ENCODE data around the gene PCDHGA7. TPM values are rescaled to one million over a fixed set of nuclear protein-coding genes. Genes with fewer than 3 reads are reported as not detected.
"Not testable (repeated sequence)": the region's sequence is repeated elsewhere in the genome, so short reads cannot be mapped to it uniquely, and the experiment has no call there.

PCDHGA7 gene
- total RNA-seq, 1 donor from 2014 or later: 0.59 TPM

DNA sequence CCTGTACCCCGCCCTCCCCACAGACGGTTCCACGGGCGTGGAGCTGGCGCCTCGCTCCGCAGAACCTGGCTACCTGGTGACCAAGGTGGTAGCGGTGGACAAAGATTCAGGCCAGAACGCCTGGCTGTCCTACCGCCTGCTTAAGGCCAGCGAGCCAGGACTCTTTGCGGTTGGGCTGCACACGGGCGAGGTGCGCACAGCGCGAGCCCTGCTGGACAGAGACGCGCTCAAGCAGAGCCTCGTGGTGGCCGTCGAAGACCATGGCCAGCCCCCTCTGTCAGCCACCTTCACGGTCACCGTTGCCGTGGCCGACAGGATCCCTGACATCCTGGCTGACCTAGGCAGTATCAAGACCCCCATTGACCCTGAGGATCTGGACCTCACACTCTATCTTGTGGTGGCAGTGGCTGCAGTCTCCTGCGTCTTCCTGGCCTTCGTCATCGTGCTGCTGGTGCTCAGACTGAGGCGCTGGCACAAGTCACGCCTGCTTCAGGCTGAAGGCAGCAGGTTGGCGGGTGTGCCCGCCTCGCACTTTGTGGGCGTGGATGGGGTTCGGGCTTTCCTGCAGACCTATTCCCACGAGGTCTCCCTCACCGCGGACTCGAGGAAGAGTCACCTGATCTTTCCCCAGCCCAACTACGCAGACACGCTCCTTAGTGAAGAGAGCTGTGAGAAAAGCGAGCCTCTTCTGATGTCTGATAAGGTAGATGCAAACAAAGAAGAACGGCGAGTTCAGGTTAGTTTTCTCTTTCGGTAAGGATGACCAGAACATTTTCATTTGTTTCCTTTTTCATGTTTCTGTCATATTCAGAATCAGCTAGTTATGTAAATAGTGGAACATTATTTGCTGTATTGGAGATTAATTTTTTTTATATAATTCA lies 16.3 kb upstream of the PCDHGA7 start:
- DNase-seq (ENCODE audit: low read depth, low spot score): no peak

DNA sequence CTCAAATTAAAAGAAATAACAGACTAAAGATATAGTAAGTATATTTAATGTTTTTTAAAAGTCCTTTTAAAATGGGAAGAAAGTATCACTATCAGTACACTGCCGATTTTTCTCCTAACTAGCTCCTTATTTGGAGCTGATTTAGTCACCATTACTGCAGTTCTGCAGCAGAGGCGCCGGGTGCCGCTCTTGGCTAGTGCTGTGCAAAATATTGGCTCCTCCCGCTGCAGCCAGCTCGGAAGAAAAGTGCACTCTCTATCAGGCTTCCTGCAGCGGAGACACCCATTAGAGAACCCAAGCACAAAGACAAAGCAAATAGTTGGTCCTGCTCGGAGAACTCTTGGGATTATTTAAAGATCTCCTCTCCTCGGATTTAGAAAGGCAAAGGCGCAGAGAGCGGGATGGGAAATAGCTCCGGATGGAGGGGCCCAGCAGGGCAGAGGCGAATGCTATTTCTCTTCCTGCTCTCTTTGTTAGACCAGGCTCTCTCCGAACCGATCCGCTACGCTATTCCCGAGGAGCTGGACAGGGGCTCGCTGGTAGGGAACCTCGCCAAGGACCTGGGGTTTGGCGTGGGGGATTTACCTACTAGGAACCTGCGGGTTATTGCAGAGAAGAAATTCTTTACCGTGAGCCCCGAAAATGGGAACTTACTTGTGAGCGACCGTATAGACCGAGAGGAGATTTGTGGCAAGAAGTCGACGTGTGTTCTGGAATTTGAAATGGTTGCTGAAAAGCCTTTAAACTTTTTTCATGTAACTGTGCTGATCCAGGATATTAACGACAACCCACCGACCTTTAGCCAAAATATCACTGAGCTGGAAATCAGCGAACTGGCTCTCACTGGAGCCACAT lies 12.3 kb upstream of the PCDHGA7 start, which contains the start of gene PCDHGB3:
Gene PCDHGB3, plus strand, starts transcription at position 249 of the 855 bp plus-strand sequence. Its CDS starts 153 bp downstream, at position 402.
- DNase-seq (ENCODE audit: low read depth, low spot score): no peak

DNA sequence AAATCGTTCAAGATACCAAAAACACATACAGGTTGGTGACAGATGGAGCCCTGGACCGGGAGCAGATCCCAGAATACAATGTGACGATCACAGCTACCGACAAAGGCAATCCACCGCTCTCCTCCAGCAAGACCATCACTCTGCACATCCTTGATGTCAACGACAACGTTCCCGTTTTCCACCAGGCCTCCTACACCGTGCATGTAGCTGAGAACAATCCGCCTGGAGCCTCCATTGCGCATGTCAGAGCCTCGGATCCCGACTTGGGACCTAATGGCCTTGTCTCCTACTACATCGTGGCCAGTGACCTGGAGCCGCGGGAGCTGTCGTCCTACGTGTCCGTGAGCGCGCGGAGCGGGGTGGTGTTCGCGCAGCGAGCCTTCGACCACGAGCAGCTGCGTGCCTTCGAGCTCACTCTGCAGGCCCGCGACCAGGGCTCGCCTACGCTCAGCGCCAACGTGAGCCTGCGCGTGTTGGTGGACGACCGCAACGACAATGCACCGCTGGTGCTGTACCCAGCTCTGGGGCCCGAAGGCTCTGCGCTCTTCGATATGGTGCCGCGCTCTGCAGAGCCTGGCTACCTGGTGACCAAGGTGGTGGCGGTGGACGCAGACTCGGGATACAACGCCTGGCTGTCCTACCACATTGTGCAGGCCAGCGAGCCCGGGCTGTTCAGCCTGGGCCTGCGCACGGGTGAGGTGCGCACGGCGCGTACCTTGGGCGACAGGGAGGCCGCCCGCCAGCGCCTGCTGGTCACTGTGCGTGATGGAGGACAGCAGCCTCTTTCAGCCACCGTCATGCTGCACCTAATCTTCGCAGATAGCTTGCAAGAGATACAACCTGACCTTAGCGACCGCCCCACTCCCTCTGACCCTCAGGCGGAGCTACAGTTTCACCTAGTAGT lies 10.7 kb upstream of the PCDHGA7 start:
- DNase-seq (ENCODE audit: low read depth, low spot score): no peak

DNA sequence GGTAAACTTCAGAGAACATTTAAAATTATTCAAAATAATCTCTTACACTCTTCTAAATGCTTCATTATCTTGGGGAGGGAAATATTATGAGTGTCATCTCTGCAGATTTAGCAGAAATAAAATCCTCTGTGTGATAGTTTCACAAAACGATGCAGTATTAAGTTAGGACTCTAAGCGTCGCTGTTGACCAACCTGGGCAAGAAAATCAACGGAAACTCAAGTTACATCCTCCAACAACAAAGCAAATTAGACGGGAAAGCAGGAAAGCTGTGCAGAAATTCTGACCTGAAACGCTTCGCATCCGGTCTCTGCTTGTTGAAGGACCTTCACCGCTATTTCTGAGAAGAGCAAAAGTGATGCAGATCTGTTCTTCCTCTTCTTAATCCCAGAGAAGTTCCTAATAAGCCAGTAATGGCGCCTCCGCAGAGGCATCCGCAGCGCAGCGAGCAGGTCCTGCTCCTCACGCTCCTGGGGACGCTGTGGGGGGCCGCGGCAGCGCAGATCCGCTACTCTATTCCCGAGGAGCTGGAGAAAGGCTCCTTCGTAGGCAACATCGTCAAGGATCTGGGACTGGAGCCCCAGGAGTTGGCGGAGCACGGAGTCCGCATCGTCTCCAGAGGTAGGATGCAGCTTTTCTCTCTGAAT lies 8.7 kb upstream of the PCDHGA7 start, which contains the start of gene PCDHGA6:
Gene PCDHGA6, plus strand, starts transcription at position 219 of the 645 bp plus-strand sequence. Its CDS starts 193 bp downstream, at position 412.
- no peak for DNase-seq (ENCODE audit: low read depth, low spot score)

DNA sequence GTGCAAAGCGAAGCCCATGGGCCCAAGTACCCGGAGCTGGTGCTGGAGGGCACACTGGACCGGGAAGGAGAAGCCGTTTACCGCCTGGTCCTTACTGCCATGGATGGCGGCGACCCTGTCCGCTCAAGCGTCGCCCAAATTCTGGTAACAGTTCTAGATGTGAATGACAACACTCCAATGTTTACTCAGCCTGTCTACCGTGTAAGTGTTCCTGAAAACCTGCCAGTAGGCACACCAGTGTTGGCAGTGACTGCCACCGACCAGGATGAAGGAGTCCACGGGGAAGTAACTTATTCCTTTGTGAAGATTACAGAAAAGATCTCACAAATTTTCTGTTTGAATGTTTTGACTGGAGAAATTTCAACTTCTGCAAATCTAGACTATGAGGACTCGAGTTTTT lies 7.9 kb upstream of the PCDHGA7 start:
- no peak for DNase-seq (ENCODE audit: low read depth, low spot score)

DNA sequence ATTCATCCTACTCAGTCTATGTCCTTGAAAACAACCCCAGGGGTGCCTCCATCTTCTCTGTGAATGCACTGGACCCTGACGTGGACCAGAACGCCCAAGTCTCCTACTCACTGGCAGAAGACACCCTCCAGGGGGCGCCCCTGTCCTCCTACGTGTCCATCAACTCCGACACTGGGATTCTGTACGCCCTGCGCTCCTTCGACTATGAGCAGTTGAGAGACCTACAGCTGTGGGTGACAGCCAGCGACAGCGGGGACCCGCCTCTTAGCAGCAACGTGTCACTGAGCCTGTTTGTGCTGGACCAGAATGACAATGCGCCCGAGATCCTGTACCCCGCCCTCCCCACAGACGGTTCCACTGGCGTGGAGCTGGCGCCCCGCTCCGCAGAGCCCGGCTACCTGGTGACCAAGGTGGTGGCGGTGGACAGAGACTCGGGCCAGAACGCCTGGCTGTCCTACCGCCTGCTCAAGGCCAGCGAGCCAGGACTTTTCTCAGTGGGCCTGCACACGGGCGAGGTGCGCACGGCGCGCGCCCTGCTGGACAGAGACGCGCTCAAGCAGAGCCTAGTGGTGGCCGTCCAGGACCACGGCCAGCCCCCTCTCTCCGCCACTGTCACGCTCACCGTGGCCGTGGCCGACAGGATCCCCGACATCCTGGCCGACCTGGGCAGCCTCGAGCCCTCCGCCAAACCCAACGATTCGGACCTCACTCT lies 6.9 kb upstream of the PCDHGA7 start:
- DNase-seq (ENCODE audit: low read depth, low spot score): not testable (repeated sequence)

DNA sequence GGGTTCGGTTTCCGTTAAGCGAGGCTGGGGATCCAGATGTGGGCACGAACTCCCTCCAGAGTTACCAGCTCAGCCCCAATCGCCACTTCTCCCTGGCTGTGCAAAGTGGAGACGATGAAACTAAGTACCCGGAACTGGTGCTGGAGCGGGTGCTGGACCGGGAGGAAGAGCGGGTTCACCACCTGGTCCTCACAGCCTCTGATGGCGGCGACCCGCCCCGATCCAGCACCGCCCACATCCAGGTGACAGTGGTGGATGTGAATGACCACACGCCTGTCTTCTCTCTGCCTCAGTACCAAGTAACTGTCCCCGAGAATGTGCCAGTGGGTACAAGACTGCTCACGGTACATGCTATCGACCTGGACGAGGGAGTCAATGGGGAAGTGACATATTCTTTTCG lies 803 bp downstream of the PCDHGA7 start:
- DNase-seq (ENCODE audit: low read depth, low spot score): no peak

DNA sequence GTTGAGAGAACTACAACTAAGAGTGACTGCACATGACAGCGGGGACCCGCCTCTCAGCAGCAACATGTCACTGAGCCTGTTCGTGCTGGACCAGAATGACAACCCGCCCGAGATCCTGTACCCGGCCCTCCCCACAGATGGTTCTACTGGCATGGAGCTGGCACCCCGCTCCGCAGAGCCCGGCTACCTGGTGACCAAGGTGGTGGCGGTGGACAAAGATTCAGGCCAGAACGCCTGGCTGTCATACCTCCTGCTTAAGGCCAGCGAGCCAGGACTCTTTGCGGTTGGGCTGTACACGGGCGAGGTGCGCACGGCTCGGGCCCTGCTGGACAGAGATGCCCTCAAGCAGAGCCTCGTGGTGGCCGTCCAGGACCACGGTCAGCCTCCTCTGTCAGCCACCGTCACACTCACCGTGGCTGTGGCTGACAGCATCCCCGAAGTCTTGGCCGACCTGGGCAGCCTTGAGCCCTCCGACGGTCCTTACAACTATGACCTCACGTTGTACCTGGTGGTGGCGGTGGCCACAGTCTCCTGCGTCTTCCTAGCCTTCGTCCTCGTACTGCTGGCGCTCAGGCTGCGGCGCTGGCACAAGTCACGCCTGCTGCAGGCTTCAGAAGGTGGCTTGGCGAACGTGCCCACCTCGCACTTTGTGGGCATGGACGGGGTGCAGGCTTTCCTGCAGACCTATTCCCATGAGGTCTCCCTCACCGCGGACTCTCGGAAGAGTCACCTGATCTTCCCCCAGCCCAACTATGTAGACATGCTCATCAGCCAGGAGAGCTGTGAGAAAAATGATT lies 2.1 kb downstream of the PCDHGA7 start:
- no peak for DNase-seq (ENCODE audit: low read depth, low spot score)

DNA sequence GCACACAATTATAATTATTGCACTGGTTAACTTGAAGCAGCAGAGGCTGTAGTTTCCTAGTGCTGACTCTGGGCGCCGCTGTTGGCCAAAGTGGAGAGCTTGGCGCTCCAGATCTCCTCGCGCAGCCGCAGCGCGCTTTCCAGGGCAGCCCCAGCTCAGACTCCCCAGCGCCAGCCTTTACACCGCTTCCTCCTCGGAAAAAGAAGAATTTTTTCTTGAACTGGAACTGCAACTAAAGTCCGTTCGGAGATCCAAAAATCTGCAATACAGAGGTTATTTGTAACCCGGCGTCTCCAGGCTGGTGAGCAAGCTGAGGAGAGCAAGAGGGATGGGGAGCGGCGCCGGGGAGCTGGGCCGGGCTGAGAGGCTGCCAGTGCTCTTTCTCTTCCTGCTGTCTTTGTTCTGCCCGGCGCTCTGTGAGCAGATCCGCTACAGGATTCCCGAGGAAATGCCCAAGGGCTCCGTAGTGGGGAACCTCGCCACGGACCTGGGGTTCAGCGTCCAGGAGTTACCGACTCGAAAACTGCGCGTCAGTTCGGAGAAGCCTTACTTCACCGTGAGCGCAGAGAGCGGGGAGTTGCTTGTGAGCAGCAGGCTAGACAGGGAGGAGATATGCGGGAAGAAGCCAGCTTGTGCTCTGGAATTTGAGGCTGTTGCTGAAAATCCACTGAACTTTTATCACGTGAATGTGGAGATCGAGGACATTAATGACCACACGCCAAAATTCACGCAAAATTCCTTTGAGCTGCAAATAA lies 5.2 kb downstream of the PCDHGA7 start, which contains the start of gene PCDHGB4:
Gene PCDHGB4, plus strand, starts transcription at position 142 of the 755 bp plus-strand sequence. Its CDS starts 187 bp downstream, at position 329.
- DNase-seq (ENCODE audit: low read depth, low spot score): not testable (repeated sequence)

DNA sequence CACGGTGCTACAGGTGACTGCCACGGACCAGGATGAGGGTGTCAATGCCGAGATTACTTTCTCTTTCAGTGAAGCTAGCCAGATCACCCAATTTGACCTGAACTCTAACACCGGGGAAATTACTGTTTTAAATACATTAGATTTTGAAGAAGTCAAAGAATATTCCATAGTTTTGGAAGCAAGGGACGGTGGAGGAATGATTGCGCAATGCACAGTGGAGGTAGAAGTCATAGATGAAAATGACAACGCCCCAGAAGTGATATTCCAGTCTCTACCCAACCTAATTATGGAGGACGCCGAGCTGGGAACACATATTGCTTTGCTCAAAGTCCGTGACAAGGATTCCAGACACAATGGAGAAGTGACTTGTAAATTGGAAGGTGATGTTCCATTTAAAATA lies 6.1 kb downstream of the PCDHGA7 start:
- no peak for DNase-seq (ENCODE audit: low read depth, low spot score)

DNA sequence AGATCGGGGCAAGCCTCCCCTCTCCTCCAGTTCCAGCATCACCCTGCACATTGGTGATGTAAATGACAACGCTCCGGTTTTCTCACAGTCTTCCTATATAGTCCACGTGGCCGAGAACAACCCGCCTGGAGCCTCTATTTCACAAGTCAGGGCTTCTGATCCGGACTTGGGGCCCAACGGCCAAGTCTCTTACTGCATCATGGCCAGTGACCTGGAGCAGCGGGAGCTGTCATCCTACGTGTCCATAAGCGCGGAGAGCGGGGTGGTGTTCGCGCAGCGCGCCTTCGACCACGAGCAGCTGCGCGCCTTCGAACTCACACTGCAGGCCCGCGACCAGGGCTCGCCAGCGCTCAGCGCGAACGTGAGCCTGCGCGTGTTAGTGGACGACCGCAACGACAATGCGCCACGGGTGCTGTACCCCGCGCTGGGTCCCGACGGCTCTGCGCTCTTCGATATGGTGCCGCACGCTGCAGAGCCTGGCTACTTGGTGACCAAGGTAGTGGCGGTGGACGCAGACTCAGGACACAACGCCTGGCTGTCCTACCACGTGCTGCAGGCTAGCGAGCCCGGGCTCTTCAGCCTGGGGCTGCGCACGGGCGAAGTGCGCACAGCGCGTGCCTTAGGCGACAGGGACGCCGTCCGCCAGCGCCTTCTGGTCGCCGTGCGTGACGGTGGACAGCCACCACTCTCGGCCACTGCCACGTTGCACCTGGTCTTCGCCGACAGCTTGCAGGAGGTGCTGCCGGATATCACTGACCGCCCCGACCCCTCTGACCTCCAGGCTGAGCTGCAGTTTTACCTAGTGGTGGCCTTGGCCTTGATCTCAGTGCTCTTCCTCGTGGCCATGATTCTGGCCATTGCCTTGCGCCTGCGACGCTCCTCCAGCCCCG lies 6.9 kb downstream of the PCDHGA7 start:
- no peak for DNase-seq (ENCODE audit: low read depth, low spot score)

DNA sequence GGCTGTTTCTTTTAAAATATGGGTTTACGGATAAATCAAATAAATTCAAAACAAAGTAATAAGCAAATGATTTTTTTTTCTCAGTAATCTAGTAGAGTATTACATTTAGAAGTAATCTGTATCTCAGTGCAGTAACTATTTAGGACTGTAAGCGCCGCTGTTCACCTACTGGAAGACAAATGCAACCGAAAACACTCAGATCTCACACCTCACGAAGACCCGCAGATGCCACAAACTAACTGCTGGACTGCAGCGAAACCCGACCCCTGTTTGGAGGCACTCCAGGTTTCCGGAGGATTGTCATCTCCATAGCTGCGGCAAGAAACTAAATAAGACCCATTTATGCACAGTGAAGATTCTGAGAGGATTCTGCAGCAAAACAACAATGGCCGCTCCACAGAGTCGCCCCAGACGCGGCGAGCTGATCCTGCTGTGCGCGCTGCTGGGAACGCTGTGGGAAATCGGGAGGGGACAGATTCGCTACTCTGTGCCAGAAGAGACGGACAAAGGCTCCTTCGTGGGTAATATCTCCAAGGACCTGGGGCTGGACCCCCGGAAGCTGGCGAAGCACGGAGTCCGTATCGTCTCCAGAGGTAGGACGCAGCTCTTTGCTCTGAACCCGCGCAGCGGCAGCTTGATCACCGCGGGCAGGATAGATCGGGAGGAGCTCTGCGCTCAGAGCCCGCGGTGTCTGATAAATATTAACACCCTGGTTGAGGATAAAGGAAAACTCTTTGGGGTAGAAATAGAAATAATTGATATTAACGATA lies 10.1 kb downstream of the PCDHGA7 start, which contains the start of gene PCDHGA8:
Gene PCDHGA8, plus strand, starts transcription at position 205 of the 770 bp plus-strand sequence. Its CDS starts 181 bp downstream, at position 386.
- DNase-seq (ENCODE audit: low read depth, low spot score): no peak

DNA sequence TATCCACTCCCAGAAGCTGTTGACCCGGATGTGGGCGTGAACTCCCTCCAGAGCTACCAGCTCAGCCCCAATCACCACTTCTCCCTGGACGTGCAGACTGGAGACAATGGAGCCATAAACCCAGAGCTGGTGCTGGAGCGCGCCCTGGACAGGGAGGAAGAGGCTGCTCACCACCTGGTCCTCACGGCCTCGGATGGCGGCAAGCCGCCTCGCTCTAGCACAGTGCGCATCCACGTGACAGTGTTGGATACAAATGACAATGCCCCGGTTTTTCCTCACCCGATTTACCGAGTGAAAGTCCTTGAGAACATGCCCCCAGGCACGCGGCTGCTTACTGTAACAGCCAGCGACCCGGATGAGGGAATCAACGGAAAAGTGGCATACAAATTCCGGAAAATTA lies 10.7 kb downstream of the PCDHGA7 start:
- no peak for DNase-seq (ENCODE audit: low read depth, low spot score)

DNA sequence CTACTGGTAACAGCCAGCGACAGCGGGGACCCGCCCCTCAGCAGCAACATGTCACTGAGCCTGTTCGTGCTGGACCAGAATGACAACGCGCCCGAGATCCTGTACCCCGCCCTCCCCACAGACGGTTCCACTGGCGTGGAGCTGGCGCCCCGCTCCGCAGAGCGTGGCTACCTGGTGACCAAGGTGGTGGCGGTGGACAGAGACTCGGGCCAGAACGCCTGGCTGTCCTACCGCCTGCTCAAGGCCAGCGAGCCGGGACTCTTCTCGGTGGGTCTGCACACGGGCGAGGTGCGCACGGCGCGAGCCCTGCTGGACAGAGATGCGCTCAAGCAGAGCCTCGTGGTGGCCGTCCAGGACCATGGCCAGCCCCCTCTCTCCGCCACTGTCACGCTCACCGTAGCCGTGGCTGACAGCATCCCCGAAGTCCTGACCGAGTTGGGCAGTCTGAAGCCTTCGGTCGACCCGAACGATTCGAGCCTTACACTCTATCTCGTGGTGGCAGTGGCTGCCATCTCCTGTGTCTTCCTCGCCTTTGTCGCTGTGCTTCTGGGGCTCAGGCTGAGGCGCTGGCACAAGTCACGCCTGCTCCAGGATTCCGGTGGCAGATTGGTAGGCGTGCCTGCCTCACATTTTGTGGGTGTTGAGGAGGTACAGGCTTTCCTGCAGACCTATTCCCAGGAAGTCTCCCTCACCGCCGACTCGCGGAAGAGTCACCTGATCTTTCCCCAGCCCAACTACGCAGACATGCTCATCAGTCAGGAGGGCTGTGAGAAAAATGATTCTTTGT lies 12.1 kb downstream of the PCDHGA7 start:
- not testable (repeated sequence) for DNase-seq (ENCODE audit: low read depth, low spot score)
